ENCODE measurements around the gene MPDZ.

The MPDZ gene

GRCh38 chr9:13140843-13141592 lies 138.5 kb downstream of the MPDZ start:
- no peak for DNase-seq (ENCODE audit: low read depth, low spot score)

- DNase-seq (ENCODE audit: low read depth, low spot score), result no peak
Observed at GRCh38 chr9:13139641-13140171, 139.8 kb downstream of the MPDZ start.

- DNase-seq (ENCODE audit: low read depth, low spot score), result no peak
Observed at GRCh38 chr9:13137426-13137825, 142.1 kb downstream of the MPDZ start.

DNA sequence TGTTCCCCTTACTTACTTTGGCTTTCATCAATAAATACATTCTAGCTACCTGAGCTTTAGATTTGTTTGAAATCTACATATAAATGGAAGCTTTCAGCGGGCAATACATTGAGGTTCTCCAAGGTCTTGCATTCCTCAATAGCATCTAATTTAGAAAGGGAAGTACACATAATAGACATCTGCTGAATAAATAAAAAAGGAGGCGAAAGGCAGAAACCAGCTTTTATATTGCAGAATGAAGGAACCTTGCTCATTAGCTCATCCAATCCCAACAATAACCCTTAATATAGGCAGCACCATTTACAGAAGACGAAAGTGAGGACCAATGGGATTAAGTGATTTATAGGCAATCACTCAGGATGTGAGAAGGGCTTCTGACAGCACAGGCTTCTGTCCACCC lies 147.5 kb downstream of the MPDZ start:
- no peak for DNase-seq (ENCODE audit: low read depth, low spot score)

- no peak for DNase-seq (ENCODE audit: low read depth, low spot score)
Observed at GRCh38 chr9:13131416-13131815, 148.1 kb downstream of the MPDZ start.

- DNase-seq (ENCODE audit: low read depth, low spot score), result no peak
Observed at GRCh38 chr9:13128266-13128860, 151.1 kb downstream of the MPDZ start.

DNA sequence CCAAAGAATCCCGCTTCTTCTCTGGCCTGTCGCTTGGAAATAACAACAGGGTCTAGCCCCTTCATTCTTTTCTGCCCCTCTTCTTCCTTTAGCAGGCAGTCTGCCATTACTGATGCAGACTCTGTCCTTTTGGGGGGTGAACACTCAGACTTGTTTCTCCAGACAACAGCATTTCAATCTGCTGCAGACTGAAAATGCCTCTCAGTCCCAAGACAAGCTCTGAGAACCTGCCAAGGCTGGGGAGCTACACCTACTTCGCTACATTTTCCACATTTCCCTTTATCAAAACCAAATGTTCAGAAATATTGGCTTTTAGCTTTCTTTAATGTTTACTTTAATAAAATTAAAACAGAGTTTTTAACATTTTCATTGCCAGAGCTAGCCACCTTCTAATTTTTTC lies 152.4 kb downstream of the MPDZ start:
- DNase-seq (ENCODE audit: low read depth, low spot score), result no peak

- no peak for DNase-seq (ENCODE audit: low read depth, low spot score)
Observed at GRCh38 chr9:13125261-13125660, 154.2 kb downstream of the MPDZ start.

- DNase-seq (ENCODE audit: low read depth, low spot score), result no peak
Observed at GRCh38 chr9:13122756-13123369, 156.6 kb downstream of the MPDZ start.

GRCh38 chr9:13118313-13118712 lies 161.2 kb downstream of the MPDZ start:
- no peak for DNase-seq (ENCODE audit: low read depth, low spot score)

- no peak for DNase-seq (ENCODE audit: low read depth, low spot score)
Observed at GRCh38 chr9:13116292-13116691, 163.2 kb downstream of the MPDZ start.

DNA sequence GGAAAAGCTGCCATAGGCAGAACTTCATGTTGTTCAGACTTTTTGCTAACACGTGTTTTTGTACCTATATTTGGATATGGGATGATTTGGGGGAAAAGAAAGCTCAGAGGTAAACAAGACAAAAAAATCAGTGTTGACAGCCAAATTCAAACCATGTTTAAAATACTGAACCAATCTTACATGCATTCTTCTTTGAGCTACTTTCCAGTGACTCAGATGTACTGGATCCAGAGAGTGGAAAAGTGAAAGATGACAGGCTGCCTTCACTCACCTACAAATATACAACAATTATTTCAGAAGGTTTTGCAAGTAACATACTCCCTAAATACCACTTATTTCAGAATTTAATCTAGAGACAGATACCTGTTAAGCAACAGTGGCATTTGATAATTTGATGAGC lies 165.7 kb downstream of the MPDZ start:
- DNase-seq (ENCODE audit: low read depth, low spot score), result no peak

- DNase-seq (ENCODE audit: low read depth, low spot score), result no peak
Observed at GRCh38 chr9:13113216-13113615, 166.3 kb downstream of the MPDZ start.

DNA sequence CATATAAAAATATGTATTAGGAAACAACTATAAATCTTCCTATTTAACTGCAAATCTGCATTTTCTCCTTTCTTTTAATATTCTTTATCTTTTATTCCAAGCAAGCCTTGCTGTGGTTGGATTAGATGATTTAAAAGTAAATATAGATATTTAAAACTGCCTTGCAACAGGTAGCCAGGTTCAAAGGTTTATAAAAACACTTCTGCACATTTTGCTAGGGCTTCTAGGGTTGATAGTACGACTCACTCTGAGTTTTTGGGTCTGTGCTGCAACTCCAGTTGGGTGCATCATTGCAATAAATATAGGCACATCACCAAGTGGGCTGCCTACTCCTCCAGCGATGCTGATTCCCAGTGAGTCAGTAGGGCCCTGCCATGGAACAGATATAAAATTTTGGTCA lies 167.7 kb downstream of the MPDZ start:
- no peak for DNase-seq (ENCODE audit: low read depth, low spot score)

DNA sequence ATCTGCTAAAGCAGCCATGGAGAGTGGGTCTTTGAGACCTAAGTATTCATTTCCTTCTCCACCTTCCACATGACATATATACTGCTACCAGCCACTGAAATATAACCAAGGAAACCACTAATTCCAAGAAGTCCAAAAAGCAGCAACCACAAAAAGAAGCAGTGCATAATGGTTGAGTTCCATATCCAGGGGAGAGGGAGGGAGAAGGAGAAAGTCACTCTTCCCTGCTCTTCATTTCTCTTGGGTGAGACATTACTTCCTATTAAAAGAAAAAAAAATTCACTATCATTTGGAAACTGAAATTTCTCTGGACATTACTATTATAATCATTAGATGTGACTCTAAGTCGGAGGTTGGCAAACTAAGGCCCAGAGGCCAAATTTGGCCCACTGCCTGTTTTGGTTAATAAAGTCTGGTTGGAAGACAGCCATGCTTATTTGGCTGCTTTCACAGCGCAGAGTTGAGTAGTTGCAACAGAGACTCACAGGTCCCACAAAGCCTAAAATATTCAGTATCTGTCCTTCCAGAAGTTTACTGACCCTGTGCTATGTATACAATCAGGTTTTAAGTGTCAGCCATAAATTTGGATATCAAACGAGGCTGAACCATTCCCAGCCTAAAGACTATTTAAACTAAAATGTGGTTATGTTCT lies 168.6 kb downstream of the MPDZ start:
- DNase-seq (ENCODE audit: low read depth, low spot score), result no peak

DNA sequence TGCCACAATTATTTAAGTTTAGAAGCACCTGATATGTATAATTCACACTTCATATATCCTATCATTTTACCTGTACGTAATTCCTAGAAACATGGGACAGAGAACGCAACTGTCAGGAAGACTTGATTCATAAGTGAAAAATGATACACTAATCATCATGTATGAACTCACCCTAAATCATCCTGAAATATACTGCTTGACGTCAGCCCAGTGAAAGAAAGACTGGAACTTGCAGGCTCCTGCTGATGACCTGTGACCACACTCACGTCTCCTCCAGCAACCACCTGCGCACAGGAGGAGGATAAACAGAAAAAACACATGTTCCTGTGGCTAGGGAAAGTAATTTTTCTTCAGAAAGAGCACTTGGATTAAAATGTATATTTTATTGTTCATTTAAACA lies 169.7 kb downstream of the MPDZ start:
- no peak for DNase-seq (ENCODE audit: low read depth, low spot score)

GRCh38 chr9:13107008-13107407 lies 172.5 kb downstream of the MPDZ start:
- no peak for DNase-seq (ENCODE audit: low read depth, low spot score)

DNA sequence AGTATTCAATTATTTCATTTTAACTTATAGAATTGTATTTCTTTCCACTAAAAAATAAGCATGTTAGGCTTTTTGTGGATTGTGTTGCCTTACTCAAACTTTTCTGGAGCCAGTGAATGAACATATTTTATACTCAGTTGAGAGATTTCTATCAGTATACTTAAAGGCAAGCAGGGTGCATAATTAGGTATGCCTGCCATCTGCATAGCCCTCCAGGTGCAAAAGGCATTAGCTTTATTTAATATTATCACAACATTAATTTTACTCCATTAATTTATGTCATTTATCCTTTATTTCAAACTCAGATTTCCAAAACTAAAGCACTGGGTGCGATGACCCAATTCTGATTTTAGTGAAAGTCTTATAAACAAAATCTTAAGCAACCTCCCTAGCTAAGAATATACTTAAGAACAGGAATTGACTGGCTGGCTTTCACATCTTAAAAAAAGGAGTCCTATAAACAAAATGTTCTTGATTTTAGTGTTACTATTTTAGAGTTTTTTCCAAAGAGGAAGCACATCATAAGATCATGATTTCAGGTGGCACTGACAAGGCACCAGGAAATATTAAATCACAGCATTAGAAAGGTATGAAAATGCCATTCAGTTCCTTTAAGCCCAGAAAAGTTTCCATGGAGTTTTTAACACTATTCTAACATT lies 178.4 kb downstream of the MPDZ start:
- DNase-seq (ENCODE audit: low read depth, low spot score), result no peak

GRCh38 chr9:13095056-13095455 lies 184.4 kb downstream of the MPDZ start:
- no peak for DNase-seq (ENCODE audit: low read depth, low spot score)

DNA sequence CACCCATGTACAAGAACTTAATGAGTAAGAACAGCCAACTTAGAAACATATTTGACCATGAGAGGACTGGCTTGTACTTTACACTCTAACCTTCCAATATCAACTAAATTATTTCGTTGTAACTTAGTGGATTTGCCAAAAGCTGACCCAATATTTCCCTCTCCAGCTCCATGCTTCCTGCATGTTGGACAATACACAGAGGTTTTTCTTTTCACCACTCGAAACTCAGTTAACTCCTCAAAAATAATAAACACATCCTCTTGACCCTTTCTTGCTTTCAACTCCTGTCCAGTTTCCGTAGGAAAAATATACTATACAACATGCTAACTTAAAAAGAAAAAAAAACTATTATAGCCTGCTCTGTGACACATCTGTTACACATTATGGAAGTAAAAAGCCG lies 188.9 kb downstream of the MPDZ start:
- no peak for DNase-seq (ENCODE audit: low read depth, low spot score)

- DNase-seq (ENCODE audit: low read depth, low spot score), result no peak
Observed at GRCh38 chr9:13089666-13090065, 189.8 kb downstream of the MPDZ start.
